GM12873 (cell line): ENCODE measurements around the gene RO60.

Experiments used
- TF ChIP-seq, protein P1 (sequence below): IDR thresholded peaks from 2 replicates; pipeline ENCODE4 v1.5.1; 2012; ENCODE audit warnings: low read depth, mild to moderate bottlenecking, moderate library complexity, low read length, control low read depth; ENCODE audit not compliant: insufficient read depth; ENCODE audit errors: missing control alignments

Gene RO60

DNA sequence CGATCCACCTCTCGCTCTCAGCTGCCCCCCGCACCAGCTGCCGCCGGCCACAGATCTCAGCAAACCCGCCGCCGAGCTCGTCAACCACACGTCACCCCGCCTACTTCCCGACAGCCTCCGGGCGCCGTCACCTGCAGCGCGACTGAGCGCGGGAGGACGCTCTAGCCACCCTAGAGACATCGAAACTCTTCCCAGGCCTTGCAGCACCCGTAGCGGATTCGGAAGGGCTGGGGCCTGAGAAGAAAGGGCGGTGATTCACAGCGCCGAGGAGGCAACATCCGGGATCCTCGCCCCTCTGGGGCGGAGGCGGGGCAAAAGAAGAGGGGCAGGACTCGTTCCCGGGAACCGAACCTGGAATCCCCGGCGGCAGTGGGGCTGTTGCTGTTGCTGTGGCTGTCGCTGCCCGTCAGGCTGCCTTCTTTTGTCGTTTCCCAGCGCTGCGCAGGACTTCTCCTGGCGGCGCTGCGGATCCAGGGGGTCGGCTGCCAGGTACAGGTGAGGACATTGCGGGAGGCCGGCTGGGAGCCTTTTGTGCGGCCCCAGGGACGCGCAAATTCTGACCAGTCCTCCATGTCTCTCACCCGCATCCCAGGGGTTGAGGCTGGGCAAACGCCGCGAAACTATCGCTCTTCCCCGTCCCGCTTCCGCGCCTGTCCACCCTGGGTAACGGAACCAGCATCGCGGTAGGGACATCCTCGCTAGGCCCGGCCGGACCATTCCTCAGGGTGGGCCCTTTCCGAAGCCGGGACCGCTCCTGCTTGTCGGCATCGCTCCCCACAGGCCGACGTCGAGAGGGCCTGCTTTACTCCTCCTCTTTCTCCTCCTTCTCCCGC lies at the start of gene RO60, which contains the start of gene UCHL5:
TSS of gene RO60 (plus strand) at position 331 of the 833 bp plus-strand sequence. CDS start 9,443 bp downstream, outside the sequence.
TSS of gene UCHL5 (minus strand) at position 79 of the 833 bp plus-strand sequence. CDS start 100 bp downstream, outside the sequence.
- TF ChIP-seq, protein P1, sequence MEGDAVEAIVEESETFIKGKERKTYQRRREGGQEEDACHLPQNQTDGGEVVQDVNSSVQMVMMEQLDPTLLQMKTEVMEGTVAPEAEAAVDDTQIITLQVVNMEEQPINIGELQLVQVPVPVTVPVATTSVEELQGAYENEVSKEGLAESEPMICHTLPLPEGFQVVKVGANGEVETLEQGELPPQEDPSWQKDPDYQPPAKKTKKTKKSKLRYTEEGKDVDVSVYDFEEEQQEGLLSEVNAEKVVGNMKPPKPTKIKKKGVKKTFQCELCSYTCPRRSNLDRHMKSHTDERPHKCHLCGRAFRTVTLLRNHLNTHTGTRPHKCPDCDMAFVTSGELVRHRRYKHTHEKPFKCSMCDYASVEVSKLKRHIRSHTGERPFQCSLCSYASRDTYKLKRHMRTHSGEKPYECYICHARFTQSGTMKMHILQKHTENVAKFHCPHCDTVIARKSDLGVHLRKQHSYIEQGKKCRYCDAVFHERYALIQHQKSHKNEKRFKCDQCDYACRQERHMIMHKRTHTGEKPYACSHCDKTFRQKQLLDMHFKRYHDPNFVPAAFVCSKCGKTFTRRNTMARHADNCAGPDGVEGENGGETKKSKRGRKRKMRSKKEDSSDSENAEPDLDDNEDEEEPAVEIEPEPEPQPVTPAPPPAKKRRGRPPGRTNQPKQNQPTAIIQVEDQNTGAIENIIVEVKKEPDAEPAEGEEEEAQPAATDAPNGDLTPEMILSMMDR: peak; percentile 3

DNA sequence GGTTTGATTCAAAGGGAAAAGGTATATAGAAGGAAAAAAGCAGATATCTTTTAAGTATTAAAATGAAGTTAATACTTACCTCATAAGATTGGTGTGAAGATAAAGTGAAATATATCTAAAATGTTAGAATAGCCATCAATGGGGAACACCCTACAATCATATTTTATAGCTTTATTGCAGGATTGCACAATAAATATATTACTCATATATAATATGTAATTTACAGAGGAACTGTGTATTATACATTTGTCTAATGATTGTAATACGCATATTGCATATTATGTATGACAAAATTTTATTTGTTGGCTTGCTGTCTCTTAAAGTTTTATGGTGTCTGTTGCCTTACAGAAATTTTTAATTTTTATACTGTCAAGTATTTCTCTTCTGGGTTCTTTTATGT lies 48.0 kb upstream of the RO60 start:
- TF ChIP-seq, protein P1: no peak

DNA sequence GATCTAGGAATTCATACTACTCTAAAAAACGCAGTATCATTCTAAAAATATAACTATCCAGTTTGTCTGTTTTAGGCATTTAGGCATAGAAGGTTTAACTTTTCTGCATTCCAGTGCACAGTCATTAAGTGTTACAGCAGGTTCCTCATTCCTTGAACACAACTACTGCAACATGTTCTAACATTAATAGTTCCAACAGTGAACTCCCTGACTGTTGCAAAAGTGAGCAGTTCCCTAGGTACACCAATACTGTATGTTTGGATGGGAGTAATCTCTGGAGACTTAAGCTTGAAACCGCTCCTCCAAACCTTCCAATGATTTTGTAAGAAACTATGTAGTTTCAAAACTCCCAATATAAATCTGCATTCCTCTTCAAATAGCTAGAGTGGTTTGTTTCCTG lies 46.4 kb upstream of the RO60 start:
- TF ChIP-seq, protein P1: no peak

DNA sequence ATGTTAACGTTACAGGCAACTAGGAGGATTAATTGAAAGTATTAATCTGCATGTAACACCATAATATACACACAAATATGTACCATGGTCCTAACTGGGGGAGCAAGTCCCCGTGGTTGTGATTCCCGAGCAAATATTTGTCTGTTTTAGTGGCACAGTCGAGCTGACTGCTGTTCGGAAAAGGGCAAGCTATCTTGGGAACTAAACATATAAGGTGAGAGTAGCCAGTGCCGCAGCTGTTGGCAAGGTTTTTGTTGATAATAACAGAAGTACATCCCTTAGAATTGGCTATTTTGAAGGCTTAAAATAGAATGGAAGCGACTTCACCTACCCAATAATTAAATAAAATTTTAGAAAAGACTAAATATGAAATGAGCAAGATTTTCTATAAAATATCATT lies 45.7 kb upstream of the RO60 start:
- TF ChIP-seq, protein P1: no peak

- TF ChIP-seq, protein P1: no peak
Observed at GRCh38 chr1:193014400-193014799, 45.0 kb upstream of the RO60 start.

GRCh38 chr1:193016788-193017187 lies 42.6 kb upstream of the RO60 start:
- TF ChIP-seq, protein P1: no peak

GRCh38 chr1:193019442-193020026 lies 39.9 kb upstream of the RO60 start:
- TF ChIP-seq, protein P1: peak; percentile 39
